ENCODE data around the gene ACP4. TPM values are rescaled to one million over a fixed set of nuclear protein-coding genes. Genes with fewer than 3 reads are reported as not detected.

The ACP4 gene
- total RNA-seq, 1 experiment from 2014 or later, result not detected

GRCh38 chr19:50839712-50840655 is 49.8 kb downstream of the ACP4 start:
- DNase-seq (ENCODE audit: low read depth), result no peak

- DNase-seq (ENCODE audit: low read depth), result no peak
Observed at GRCh38 chr19:50842130-50842529, 51.9 kb downstream of the ACP4 start.

- no peak for DNase-seq (ENCODE audit: low read depth)
Observed at GRCh38 chr19:50843205-50843604, 53.0 kb downstream of the ACP4 start.

GRCh38 chr19:50843701-50844221 is 53.5 kb downstream of the ACP4 start:
- no peak for DNase-seq (ENCODE audit: low read depth)

- no peak for DNase-seq (ENCODE audit: low read depth)
Observed at GRCh38 chr19:50844296-50844935, 54.2 kb downstream of the ACP4 start.

Other genes with a start within 250 kb of the ACP4 start
- gene LRRC4B, start 222.0 kb upstream of the ACP4 start, total RNA-seq (2014; rRNA removed), result not detected in 2 replicates
- 0.11 TPM in 1 of 2 replicates, not detected in the other for gene SYT3, start 150.5 kb upstream of the ACP4 start, total RNA-seq (2014; rRNA removed)
- not detected in 2 replicates for gene C19orf81, start 141.0 kb upstream of the ACP4 start, total RNA-seq (2014; rRNA removed)
- 3.6 and 6.3 TPM in 2 replicates for gene SHANK1, start 70.6 kb upstream of the ACP4 start, total RNA-seq (2014; rRNA removed)
- gene CLEC11A, start 67.1 kb upstream of the ACP4 start, total RNA-seq (2014; rRNA removed), result 129 and 189 TPM in 2 replicates
- gene GPR32, start 20.0 kb upstream of the ACP4 start, total RNA-seq (2014; rRNA removed), result not detected in 2 replicates
- gene KLK1, start 33.4 kb downstream of the ACP4 start, total RNA-seq (2014; rRNA removed), result not detected in 2 replicates
- gene KLK15, start 43.2 kb downstream of the ACP4 start, total RNA-seq (2014; rRNA removed), result not detected in 2 replicates
- not detected in 2 replicates for gene KLK3, start 64.5 kb downstream of the ACP4 start, total RNA-seq (2014; rRNA removed)
- gene KLK2, start 83.0 kb downstream of the ACP4 start, total RNA-seq (2014; rRNA removed), result not detected in 2 replicates
- gene KLK4, start 121.0 kb downstream of the ACP4 start, total RNA-seq (2014; rRNA removed), result not detected in 2 replicates
- gene KLK5, start 162.6 kb downstream of the ACP4 start, total RNA-seq (2014; rRNA removed), result not detected in 2 replicates
- gene KLK6, start 179.2 kb downstream of the ACP4 start, total RNA-seq (2014; rRNA removed), result not detected in 2 replicates
- gene KLK7, start 193.5 kb downstream of the ACP4 start, total RNA-seq (2014; rRNA removed), result not detected in 2 replicates
- gene KLK8, start 211.2 kb downstream of the ACP4 start, total RNA-seq (2014; rRNA removed), result not detected in 2 replicates
- gene KLK10, start 229.3 kb downstream of the ACP4 start, total RNA-seq (2014; rRNA removed), result not detected in 2 replicates
- gene KLK11, start 236.2 kb downstream of the ACP4 start, total RNA-seq (2014; rRNA removed), result not detected in 2 replicates
- gene KLK12, start 244.6 kb downstream of the ACP4 start, total RNA-seq (2014; rRNA removed), result not detected in 2 replicates